GM21360 (cell line): ENCODE measurements around the gene PRKCE.

Source experiments
- ATAC-seq: cut with Tn5 transposase; IDR thresholded peaks from one replicate; pipeline ENCODE4 v1.9.1; 2021; ENCODE audit warnings: mild to moderate bottlenecking, moderate library complexity; ENCODE audit not compliant: unreplicated experiment

PRKCE gene

DNA sequence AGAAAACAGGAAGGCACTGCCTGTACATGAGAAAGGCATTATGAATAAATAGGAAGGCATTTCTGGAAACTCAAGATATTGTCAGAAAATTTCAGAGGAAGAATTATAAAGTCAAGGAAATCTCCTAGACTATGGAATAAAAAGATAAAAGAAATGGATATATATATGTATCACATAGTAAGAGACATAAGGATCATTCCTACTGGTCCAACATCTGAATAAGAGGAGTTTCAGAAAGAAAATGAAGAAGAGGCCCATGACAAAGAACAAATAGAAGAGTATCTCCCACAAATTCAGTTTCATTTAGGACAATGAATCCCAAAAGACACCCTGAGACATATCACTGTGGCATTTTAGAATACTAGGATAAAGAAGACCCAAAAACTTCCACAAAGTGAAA, 178.8 kb downstream of the PRKCE start:
- ATAC-seq = no peak

DNA sequence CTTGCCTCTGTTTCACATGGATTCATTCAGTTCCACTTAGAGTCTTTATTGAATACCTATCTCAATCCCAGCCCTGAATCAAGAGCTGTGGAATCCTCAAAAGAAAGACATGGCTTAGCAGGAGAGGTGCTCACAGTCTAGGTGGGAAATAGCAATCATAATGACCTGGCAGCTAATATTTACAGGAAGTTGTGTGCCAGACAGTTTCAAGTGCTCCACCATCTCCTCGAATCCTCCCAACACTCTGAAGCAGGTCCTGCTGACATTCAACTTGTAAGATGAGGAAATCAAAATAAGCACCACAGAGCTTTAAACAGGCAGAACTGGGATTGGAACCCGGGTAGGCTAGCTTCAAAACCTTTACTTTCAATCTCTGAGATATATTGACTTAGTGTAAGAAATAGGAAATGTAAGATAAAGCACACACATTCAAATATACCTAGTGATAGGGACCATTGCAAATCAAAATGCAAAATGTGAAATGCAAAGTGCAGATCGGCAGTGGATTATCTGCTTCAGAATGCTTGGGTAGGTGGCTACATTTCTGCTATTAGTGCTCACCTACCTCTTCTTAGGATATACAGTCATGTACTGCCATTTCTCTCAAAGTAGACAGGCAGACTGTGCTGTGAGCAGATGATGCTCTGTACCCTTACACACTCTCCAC, 182.0 kb downstream of the PRKCE start:
- peak; percentile 25 for ATAC-seq

DNA sequence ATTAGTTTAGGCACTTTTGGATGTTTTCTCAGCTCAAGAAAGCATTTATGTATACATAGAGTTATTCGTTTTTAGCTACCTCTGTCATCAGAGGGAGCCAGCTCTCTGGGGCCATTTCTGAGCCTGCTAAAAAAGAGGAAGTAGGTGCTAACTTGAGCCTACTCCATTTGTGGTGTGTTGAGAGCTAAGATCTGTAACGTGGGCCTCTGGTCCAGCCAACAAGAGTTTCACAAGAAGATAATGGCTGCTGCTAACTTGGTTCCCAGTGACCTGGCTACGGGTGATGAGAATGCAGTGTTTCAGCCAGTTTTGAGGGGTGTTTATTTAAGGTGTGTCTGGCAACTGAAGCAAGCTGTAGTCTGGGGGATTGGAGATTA, 182.5 kb downstream of the PRKCE start:
- ATAC-seq = peak; percentile 61

DNA sequence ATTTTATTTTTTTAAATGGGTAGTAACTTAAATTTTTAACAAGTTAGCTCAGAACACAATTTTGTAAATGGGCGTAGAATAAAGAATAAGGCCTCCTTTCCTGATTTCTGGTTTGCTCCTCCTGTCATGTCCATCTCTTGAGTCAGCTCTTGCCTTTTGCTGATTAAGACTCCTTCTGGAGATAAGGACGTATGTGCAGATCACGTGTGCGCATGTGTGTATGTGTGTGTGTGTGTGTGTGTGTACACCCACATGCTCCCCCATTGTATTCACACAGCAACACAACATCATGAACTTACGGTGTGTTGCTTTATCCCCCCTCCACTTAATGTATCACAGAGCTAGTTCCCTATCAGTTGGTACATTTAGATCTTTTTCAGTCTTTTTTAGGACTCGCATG, 182.9 kb downstream of the PRKCE start:
- no peak for ATAC-seq

DNA sequence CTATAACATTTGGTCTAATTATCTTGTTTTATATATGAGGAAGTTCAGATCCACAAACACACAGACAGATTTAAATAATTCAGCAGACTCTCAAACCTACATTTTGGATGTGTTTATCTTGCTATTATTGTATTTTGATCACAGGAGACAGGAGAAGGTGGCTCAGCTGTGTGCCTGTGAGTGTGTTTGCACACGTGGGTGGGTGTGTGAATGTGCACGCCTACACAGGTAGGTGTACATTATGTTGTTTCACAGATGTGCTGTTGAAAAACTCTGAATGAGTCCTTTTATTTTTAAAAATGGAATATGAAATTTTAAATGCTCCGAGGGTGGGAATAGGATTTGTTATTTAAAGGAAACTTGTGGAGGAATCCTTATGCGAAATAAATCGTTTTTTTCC, 183.4 kb downstream of the PRKCE start:
- no peak for ATAC-seq

DNA sequence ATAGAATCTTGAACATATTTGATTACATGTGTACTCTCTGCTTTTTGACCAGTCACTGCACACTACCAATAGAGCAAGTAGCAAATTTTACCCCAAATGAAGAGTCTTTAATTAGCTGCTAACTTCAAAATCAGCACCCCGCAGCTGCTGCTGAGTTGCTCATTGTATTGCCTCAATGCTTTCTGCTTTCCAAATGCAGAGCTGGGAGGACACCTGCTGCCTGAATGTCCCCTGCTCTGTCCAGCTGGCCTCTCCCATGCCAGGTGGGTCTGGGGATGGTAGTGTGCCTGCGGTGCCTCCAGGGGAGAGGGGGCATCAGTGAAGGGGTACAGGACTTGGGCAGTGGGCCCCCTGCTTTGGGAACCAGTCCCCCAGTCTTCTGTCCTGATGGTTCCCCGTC, 184.8 kb downstream of the PRKCE start:
- no peak for ATAC-seq

DNA sequence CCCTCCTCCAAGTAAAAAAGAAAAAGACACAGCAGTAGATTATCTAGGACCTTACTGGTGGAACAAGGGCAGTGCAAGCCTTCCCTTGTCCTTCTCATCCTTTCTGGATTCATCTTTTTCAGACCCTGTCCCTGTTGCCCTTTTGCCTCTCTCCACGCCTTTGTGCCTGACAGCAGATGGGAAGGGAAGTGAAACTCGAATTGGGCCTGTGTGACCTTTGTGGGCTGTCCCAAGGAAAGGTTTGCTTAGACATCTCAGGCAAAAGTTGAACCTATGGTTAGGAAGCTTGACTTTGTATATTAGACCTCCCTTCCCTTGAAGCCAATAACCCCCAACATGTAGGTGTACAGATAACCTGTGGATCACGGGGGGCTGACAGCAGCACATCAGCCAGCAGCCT, 185.3 kb downstream of the PRKCE start:
- no peak for ATAC-seq

DNA sequence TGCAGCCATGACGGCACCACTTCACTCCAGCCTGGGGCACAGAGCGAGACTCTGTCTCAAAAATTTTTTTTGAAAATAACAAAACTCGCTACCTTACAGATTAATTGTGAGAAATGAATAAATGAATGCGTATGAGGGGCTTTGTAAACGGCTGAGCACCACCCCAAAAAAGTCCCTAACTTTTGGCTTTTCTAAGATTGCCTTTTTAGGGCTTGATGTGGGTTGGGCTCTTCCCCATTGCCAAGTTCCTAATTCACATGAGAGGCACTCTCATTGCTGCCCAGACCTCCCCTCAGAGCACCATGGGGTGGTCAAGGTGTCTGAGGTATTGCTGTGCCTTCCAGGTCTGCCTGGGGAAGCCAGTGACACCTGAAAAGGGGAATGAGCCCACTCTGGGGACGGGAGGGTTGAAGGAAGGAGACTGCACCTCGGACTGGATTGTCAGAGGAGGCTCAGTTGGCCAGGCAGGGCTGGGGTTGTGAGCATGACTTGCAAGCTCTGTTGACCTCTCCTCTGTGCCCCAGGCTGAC, 186.4 kb downstream of the PRKCE start:
- ATAC-seq = no peak

DNA sequence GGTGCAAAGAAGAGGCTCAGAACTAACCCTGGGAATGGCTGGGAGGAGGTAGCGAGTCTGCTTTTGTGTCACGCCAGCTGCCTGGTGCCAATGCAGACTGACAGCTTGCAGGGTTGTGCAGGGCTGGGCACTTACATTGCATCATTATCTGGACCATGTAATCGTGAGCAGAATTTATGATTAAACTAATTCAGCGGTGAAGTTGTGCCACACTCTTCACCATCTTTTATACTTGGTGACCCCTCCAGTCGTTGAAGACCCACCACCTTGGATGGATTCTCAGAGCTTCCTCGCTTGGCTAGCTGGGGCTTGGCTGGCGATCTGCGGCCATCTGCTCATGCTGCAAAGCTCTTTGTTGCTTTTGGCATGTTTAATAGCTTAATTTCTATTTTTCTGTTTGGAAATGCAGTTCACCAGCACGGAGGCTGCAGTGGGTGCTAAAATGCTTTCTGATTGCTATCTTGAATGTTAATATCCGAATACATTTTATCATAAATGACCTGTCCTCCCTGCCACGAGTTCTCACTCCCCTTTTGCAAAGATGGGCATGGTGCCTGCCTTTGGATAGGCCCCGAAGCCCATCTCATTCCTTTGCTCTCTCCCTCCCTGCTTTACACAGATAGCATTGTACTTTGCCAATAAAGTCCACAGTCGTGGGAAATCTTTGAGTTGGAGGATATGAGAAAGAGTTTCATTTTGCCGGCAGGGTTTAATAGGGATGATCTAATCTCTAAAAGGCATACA, 188.2 kb downstream of the PRKCE start:
- ATAC-seq = no peak

DNA sequence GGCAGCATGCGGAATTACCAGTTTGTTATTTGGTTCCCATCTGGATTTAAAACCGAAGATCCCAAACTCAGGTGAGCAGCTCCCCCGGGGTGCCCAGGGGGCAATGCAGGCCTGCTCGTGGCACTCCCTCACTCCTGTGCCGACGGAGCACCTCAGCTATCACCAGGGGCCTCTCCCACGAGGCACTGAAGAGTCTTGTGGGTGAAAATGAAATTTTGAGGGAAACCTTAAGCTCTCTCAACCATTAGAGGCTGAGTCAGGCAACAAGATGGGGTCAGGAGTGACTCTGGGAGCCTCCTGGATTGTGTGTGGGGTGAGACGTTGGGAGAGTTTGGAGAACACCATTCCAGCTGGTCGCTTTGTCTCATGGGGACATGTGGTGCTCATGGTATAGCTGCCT, 189.0 kb downstream of the PRKCE start:
- ATAC-seq = peak; percentile 33

DNA sequence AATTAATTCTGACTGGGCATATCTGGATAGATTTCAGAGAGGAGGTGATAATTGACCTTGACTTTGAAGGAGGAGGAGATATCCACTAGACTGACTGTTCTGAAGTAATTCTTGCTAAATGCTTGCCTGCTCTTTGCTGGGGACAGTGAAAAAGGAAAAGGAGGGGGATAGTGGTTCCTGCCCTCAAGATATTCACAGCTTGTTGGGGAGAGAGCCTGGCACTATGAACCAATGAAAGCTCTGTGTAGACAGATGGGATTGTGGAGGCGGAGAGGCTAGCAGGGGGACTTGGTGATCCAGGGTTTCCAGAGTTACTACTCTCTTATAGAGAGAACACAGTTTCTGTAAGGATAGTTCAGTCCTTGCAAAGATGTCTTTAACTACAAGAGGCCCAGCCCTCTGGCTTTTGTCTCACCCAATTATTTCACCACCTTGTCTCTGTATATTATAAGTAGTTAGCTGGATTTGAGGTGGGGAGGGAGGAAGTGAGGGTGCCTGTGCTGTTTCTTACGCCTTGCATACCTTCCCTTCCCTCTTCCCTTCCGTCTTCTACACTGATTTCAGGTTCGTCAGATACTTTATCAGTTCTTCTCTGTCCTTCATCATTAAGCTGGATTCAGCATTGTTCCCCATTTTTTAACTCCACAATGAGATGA, 190.4 kb downstream of the PRKCE start:
- ATAC-seq = no peak

DNA sequence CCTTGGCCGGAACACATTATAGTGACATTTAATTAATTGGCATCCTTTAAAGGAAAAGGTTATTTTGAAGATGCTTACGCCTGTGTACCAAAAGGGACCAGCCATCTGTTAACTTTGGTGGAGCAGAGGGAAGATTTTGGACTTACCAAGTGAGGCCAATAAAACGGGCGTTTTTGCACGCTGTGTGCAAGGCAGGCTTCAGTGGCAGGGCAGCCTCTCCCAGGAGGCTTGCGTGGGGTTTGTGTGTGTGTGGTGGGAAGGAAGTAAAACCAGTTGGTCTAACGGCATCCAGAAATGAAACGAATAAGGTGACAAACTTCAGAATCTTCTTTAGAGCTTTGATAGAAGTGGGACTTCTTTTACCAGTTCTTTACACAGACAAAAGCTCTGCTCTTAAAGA, 191.7 kb downstream of the PRKCE start:
- ATAC-seq = no peak

DNA sequence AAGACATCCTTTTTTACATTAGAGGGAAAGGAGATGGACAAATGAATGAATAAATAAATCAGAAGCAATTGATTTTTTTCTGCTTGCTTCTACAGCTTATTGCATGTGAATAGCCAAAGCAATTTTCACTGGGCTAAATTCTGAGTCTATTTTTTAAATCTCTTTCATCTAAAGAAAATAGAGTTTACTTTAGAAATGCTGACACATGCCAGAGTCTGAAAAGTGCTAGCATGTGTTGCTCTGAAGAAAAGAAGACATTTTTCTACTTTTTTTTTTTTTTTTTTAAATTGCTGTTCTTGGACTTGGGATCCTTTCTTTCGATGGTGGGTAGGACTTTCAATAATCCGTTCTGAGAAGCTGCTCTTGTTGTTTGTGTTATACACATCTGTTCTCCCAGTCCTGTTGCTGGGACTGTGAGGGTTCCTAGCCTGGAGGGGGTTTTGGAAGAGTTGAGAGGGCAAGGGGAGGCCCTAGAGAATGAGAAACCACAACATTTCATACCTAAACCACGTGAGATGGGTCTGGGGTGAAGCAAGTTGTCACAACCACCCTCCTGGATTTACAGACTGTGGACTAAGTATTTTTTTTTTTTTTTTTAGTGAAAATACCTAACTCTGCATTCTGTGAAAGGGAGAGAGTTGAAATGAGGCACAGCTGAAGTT, 193.5 kb downstream of the PRKCE start:
- no peak for ATAC-seq

DNA sequence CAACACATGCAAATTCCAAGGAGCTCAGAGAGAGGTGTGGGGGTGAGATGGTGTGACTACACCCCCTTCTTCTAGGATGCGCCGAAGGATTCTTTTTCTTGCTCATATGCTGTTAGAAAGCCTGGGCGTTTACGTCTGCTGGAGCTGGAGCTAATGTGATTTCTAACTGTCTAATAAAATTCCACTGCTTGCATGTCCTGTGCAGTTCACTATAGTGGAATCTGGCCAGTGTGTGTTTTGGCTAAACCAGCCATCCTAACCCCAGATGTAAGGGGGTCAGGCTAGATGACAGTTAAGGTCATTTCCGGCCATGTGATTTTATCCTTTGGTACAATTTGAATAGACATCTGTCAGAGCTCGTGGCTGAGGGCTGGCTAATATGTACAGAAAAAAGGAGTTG, 194.1 kb downstream of the PRKCE start:
- no peak for ATAC-seq

DNA sequence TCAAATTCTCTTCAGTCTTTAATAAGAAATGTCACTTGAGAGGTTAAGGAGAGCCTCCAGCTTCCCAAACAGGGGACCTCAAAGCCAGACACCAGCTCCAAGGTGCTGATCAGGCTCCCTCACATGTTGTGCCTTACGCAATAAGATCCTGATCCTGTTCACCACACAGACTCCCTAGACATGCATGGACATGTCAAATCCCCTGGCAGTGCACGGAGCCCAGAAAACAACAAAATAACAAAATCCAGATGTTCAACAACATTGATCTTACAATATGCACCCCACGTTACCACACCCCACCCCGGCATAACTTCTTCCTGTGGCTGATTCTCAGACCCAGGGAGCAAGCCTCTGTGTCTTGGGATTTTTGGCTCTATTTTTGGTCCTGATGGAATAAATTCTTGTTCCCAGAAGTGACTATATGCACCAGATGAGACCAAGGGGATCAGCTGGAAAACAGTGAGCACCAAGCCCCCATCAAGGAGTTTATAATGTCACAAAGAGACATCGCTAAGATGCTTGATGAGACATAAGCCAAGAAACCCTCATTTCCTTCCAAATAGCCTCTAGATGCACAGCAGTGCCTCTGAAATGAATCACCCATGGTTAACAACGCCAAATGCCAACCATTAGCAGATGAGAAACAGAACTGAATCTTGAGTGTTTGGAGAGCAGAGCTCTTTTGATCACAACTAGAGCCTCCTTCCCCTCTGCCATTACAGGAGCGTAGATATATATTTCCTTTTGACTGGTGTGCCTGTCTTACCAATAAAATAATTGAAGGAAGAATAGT, 198.2 kb downstream of the PRKCE start:
- no peak for ATAC-seq

DNA sequence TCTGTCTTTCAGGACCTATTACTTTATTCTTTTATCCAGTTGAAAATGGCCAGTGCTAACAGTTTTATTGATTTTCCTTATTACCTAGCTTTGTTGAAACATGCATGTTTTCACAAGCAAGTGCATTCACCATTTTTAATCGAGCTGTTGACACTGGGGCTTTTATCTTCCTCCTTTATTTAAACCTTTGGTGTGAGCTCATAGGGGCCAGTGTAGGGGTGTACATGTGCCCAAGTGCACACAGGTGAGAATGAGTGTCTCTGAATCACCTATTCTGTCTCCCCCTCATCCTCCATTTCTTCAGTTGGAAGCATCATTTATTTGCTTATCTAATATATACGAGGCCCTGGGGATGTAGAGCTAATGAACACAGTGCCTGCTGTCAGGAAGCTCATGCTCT, 199.1 kb downstream of the PRKCE start:
- no peak for ATAC-seq

DNA sequence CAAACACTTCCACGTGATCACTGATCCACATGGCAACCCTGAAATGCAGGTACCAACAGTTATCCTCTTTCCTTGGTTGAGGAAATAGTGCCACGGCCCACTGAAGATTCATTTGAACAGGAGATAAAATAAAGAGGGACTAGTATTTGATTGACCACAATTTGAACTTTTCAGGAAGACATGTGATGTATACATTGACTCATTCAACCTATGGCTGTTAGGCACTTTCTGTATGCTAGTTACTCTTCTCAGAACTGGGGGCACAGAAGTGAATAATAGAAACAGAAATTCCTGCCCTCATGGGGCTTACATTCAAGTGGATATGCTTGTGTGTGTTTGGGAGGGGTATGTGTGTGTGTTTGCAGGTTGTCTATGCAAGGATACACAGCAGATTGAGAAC, 199.6 kb downstream of the PRKCE start:
- no peak for ATAC-seq

DNA sequence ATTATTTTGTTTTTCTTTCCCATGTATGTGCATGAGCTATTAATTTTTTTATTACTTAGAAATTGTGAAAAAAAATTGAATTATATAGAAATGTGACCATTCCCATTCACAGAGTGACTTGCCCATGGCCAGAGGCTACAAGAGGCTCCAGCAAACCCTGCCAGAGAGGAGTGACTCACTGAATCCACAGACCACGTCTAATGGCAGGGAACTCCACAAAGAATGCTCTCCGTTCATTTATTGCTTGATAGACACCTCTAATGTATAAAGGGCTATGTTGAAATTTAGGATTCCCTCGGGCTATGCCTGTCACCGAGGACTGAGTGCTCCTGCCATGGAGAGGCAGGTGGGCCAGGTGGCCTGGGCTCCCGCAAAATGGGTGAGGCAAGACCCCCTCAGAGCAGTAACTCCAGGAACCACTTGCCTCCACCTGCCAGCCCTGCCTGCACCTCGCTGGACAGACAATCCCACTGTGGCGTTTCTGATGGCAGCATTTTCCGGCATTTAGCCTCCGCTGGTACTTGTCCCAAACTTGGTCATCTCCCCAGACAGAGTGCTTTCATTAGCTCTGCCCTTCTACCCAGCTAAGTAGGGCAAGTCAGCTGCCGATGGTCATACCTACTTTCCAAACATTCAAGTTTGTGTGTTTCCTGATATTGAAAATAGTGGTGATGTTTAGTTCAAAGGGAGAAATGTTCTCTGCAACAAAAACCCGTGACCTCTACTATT, 200.3 kb downstream of the PRKCE start:
- no peak for ATAC-seq

DNA sequence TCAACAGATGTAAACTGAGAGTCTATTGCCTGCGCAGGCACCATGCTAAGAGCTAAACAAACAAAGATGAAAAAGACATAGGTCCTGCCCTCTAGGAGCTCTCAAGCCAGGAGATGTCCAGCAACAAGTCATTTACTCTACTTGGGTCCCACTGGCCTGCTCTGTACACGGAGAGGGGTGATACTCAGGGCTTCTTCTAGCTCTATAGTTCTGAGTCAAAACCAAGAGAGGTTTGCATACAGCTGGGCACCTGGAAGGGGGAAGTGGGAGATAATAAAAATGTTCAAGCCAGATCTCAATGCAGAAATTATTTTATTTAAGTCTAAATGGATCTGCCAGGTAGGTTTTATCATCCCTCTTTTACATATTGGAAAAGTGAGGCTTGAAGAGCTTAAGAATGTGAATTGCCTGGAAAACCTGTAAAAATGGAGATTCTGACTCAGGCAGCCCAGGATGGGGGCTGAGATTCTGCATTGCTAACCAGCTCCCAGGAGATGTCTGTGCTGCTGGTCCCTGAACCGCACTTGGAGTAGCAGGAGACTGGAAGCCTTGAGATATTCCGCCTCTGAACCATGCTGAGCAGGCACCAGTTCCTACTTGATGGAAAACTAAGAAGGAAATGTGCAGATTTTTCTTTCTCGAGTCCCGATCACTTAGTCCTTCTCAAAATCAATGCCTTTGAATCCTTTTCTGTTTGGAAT, 201.1 kb downstream of the PRKCE start:
- peak; percentile 62 for ATAC-seq
